G401.6 (cell line): ENCODE results near the gene INAFM1.

Experiments used
- FAIRE-seq: peaks from 2 replicates; lab custom pipeline; 2012; peaks lifted over from hg19 to GRCh38; lab: Jason Lieb, UNC

Gene INAFM1

DNA sequence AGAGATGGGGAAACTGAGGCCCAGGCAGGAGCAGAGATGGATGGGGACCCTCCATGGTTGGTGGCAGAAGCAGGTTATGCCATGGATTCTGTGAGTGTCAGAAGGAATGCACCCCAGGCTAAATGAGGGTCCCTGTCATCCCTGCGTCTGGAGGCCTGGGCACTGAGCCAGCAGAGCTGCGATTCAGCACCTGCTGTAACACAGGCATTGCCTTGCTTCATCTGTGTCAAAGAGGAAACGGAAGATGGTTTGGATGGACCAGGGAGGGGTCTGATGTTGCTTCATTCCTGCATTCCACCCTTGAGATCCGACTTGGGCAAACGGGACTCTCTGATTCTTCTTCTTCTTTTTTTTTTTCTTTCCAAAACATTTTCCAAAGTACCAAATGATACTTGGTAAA, 36.1 kb downstream of the INAFM1 start:
- no peak for FAIRE-seq

DNA sequence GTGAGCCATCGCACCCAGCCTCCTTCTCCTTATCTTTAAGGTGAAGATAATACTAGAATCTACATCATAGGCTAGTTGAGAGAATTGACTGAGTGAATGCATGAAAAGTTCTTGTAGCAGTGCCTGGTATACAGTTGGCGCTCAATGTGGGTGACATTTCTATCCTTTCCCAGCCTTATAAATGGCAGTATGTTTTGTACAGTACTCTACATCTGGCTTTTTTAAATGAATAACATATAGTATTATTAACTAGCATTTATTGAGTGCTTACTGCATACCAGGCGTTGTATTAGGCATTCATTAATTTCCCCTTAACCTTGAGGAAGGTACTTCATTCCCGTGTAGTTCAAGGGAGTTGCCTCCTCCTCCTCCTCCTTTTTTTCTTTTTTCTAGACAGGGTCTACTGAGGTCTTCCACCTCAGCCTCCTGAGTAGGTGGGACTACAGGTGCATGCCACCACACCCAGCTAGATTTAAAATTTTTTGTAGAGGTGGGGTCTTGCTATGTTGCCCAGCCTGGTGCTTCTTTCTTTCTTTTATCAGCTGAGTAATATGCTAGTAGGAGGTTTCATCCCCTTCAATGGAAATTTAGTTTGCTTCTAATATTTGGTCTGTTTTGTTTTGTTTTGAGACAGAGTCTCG, 37.8 kb downstream of the INAFM1 start:
- FAIRE-seq = no peak

DNA sequence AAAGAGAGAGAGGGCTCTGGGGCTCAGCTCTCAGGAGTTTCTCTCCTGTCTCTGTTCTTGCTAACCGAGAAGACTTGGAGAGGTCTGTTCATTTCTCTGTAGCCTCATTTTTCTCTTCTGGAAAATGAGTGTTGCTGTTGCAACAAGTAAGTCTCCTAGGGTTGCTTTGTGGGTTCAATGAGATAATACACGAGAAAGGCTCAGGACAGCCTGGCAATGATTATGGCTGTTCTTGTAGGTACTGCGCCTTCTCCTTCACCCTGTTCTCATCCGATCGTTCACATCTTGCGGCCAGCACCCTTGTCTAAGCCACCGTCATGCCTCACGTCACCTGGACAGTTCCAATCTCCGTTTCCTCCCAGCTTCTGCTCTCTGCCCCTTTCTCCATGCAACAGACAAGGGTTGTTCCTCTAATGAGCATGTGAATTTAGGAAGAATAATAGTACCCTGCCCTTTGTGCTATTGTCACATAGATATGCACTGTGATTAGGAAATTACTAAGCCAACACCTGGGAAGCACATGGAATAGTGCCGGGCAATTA, 39.1 kb downstream of the INAFM1 start:
- no peak for FAIRE-seq

DNA sequence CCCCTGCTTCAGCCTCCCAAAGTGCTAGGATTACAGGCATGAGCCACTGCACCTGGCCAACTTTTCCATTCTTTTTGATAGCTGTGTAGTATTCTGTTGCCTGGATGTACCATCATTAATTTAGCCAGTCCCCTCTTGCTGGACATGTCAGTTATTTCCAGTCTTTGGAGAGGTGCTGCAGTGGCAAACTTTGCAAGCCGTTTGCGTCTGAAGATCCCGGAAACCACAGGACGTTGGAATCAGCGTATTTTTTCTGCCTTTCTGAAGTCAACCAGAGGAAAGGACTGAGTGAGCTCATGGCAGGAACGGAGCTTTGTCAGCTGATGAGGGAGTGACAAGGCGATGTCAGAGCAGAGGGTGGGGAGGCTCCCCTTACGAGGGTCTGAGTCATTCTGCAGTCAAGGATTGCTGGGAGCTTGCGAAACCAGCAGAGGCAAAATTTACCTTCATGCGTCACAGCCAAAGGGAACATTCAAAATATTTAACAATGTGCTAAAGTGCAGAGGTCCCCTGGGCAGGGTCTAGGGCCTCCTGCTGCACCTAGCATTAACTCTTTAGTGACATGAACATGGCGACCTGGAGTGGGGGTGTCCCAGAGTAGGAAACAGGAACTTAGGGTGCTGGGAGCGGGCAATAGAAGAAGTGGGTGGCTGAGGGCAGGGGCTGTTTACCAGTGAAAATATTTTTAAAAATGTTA, 40.6 kb downstream of the INAFM1 start:
- no peak for FAIRE-seq

DNA sequence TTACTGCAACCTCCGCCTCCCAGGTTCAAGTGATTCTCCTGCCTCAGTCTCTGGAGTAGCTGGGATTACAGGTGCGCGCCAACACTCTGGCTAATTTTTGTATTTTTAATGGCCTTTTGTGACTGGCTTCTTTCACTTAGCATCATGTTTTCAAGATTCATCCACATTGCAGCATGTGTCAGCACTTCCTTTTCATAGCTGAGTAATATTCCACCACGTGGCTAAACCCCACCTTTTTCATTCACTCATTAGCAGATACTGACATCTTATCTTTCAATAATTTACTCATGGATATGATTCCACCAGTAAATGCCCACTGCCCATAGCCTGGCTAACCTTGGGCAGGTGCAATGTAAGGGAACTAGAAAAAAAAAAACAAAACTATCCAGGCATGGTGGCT, 41.8 kb downstream of the INAFM1 start:
- FAIRE-seq = no peak

DNA sequence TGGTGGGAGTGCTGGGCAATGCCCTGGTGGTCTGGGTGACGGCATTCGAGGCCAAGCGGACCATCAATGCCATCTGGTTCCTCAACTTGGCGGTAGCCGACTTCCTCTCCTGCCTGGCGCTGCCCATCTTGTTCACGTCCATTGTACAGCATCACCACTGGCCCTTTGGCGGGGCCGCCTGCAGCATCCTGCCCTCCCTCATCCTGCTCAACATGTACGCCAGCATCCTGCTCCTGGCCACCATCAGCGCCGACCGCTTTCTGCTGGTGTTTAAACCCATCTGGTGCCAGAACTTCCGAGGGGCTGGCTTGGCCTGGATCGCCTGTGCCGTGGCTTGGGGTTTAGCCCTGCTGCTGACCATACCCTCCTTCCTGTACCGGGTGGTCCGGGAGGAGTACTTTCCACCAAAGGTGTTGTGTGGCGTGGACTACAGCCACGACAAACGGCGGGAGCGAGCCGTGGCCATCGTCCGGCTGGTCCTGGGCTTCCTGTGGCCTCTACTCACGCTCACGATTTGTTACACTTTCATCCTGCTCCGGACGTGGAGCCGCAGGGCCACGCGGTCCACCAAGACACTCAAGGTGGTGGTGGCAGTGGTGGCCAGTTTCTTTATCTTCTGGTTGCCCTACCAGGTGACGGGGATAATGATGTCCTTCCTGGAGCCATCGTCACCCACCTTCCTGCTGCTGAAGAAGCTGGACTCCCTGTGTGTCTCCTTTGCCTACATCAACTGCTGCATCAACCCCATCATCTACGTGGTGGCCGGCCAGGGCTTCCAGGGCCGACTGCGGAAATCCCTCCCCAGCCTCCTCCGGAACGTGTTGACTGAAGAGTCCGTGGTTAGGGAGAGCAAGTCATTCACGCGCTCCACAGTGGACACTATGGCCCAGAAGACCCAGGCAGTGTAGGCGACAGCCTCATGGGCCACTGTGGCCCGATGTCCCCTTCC, 45.5 kb downstream of the INAFM1 start:
- FAIRE-seq = no peak

DNA sequence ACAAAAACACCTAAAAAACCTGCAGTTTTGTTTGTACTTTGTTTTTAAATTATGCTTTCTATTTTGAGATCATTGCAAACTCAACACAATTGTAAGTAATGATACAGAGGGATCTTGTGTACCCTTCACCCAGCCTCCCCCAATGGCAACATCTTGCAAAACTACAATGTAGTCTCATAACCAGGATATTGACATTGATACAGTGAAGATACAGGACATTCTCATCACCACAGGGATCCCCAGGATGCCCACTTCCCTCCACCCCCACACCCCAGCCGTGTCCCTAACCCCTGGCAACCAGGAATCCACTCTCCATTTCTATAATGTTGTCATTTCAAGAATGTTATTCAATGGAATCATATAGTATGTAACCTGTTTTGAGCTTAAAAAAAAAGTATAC, 46.9 kb downstream of the INAFM1 start:
- no peak for FAIRE-seq

DNA sequence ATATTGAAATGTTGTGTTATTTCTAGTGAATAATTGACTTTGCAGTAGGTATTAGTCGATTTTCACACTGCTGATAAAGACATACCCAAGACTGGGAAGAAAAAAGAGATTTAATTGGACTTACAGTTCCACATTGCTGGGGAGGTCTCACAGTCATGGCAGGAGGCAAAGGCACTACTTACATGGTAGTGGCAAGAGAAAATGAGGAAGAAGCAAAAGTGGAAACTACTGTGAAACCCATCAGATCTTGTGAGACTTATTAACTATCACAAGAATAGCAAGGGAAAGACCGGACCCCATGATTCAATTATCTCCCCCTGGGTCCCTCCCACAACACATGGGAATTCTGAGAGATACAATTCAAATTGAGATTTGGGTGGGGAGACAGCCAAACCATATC, 47.4 kb downstream of the INAFM1 start:
- FAIRE-seq = no peak

DNA sequence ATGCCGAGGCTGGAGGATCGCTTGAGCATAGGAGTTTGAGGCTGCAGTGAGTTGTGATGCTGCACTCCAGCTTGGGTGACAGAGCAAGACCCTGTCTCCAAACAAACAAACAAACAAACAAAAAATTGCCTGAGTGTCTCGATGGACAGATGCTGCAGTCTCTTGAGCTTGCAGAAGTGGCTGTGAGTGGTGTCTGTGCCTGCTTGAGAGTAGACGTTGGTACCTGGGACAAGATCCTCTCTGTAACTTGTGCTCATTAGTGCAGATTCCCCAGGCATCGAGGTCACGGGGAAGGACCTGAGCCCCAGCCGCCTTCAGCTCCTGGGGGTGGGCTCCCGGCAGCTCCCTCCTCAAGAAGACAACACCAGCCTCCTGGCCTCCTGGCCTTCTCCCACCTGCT, 48.7 kb downstream of the INAFM1 start:
- FAIRE-seq = no peak

DNA sequence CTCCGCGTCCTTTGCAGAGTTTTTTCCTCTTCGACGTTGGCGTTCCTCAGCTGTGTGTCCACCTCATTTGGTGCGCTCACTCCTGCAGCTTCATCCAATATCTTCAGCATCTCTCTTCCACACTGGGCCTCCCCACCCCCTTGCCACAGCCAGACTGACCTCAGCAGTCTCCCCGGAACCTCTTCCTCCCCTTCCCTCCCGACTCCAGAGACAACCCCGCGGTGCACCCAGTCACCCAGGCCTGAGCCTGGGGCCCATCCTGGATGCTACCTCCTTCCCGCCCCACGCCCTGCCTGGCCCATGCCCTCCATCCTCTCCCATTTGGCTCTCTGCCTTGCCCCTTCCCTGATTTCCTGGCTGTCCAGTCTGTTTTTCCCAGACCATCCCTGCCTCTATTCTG, 49.2 kb downstream of the INAFM1 start:
- no peak for FAIRE-seq

DNA sequence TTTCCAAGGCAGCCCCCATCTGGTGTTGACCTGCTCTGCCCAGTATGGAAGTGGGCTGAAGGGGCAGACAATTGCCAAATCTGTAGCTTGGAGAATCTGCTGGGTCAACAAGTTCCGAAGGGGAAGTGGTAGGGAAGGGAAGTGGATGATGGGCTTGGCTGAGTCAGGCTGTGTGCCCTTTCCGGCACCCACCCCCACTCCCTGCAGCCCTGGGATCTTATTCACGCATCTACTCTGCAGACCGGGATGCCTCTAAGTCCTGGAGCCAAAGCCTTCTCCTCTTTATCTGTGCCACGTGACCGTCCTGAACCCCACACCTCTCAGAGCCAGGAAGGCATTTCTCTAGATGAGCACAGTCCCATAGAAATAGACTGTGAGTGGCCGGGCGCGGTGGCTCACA, 49.8 kb downstream of the INAFM1 start:
- FAIRE-seq = no peak
